Astrocyte (in vitro differentiated cells and primary cell): ENCODE data around the gene MTNR1A. TPM values are rescaled to one million over a fixed set of nuclear protein-coding genes. Genes with fewer than 3 reads are reported as not detected.

Source experiments
- DNase-seq: peaks from one replicate; pipeline ENCODE4 v3.0.0-alpha.2; 2010; ENCODE audit warnings: low read depth
- FAIRE-seq: peaks from 2 replicates; lab custom pipeline; 2011; peaks lifted over from hg19 to GRCh38; lab: Jason Lieb, UNC
- H2AFZ ChIP-seq: 2 replicates; pipeline ENCODE4 v1.6.0; 2012; ENCODE audit warnings: low read depth, low read length, inconsistent platforms
- H3K27ac ChIP-seq: 2 replicates; pipeline ENCODE4 v1.5.1; 2011; ENCODE audit warnings: low read depth, low read length, inconsistent platforms
- H3K27me3 ChIP-seq: 2 replicates; pipeline ENCODE4 v1.6.0; 2011; ENCODE audit warnings: low read length, inconsistent platforms; ENCODE audit not compliant: insufficient read depth
- H3K36me3 ChIP-seq: 2 replicates; pipeline ENCODE4 v1.5.1; 2011; ENCODE audit warnings: low read length, inconsistent platforms; ENCODE audit not compliant: insufficient read depth
- H3K4me1 ChIP-seq: 2 replicates; pipeline ENCODE4 v1.5.1; 2011; ENCODE audit warnings: low read length, inconsistent platforms; ENCODE audit not compliant: insufficient read depth
- H3K4me2 ChIP-seq: 2 replicates; pipeline ENCODE4 v1.6.0; 2012; ENCODE audit warnings: low read length, inconsistent platforms
- H3K4me3 ChIP-seq: 2 replicates; pipeline ENCODE4 v1.5.1; 2011; ENCODE audit warnings: low read depth, mild to moderate bottlenecking, low read length, inconsistent platforms; ENCODE audit not compliant: insufficient read depth
- H3K79me2 ChIP-seq: 2 replicates; pipeline ENCODE4 v1.6.0; 2012; ENCODE audit warnings: mild to moderate bottlenecking, low read length, inconsistent platforms; ENCODE audit not compliant: insufficient read depth
- H3K9ac ChIP-seq: 2 replicates; pipeline ENCODE4 v1.6.0; 2012; ENCODE audit warnings: mild to moderate bottlenecking, low read length, inconsistent platforms
- H3K9me3 ChIP-seq: 2 replicates; pipeline ENCODE4 v1.5.1; 2012; ENCODE audit warnings: low read depth, mild to moderate bottlenecking, low read length, inconsistent platforms; ENCODE audit not compliant: insufficient read depth
- H4K20me1 ChIP-seq: 2 replicates; pipeline ENCODE4 v1.6.0; 2012; ENCODE audit warnings: low read length, inconsistent platforms; ENCODE audit not compliant: insufficient read depth
- H3K27ac Mint-ChIP-seq: one replicate; pipeline ENCODE4 v1.8.0; 2021; ENCODE audit warnings: mild to moderate bottlenecking, mixed read lengths; ENCODE audit not compliant: unreplicated experiment
- H3K27me3 Mint-ChIP-seq: one replicate; pipeline ENCODE4 v1.8.0; 2021; ENCODE audit warnings: low read depth, mixed read lengths; ENCODE audit not compliant: unreplicated experiment
- H3K36me3 Mint-ChIP-seq: one replicate; pipeline ENCODE4 v1.8.0; 2021; ENCODE audit warnings: low read depth, mixed read lengths; ENCODE audit not compliant: unreplicated experiment
- H3K4me1 Mint-ChIP-seq: one replicate; pipeline ENCODE4 v1.8.0; 2021; ENCODE audit warnings: low read depth, mixed read lengths; ENCODE audit not compliant: unreplicated experiment
- H3K4me3 Mint-ChIP-seq: one replicate; pipeline ENCODE4 v1.8.0; 2021; ENCODE audit warnings: mild to moderate bottlenecking, moderate library complexity, mixed read lengths; ENCODE audit not compliant: unreplicated experiment
- H3K9me3 Mint-ChIP-seq: one replicate; pipeline ENCODE4 v1.8.0; 2021; ENCODE audit warnings: mild to moderate bottlenecking, mixed read lengths; ENCODE audit not compliant: unreplicated experiment
- CTCF ChIP-seq: IDR thresholded peaks from 2 replicates; pipeline ENCODE4 v1.5.1; 2011; ENCODE audit warnings: low read depth, mild to moderate bottlenecking, inconsistent platforms, low read length, moderate library complexity; ENCODE audit not compliant: insufficient read depth
- EZH2 ChIP-seq: IDR thresholded peaks from 2 replicates; pipeline ENCODE4 v1.6.1; 2012; ENCODE audit warnings: mild to moderate bottlenecking, low read length, inconsistent platforms; ENCODE audit not compliant: insufficient read depth
- total RNA-seq: library from RNA; stranded (reverse); gene quantifications from 2 replicates; pipeline ENCODE4 v1.2.1, GENCODE V29; 2021

The MTNR1A gene
- total RNA-seq, 1 donor from 2014 or later: 0.34 TPM

- H2AFZ ChIP-seq: peak overlapping the region; percentile 88
Observed at GRCh38 chr4:186485150-186485549, 70.2 kb downstream of the MTNR1A start.

GRCh38 chr4:186483656-186484055, 71.7 kb downstream of the MTNR1A start:
- no peak overlapping the region for H3K27ac ChIP-seq
- H3K27me3 Mint-ChIP-seq: peaks cover 2% of the 10 kb centered on the region
- peaks cover 18% of the 10 kb centered on the region for H3K4me1 Mint-ChIP-seq
- no peak overlapping the region for H3K27ac Mint-ChIP-seq
- no peak overlapping the region for H3K9ac ChIP-seq
- no peaks in the 10 kb centered on the region for H3K36me3 Mint-ChIP-seq
- DNase-seq (no peak), FAIRE-seq (no peak)
- no peaks in the 10 kb centered on the region for H3K27me3 ChIP-seq
- H3K4me1 ChIP-seq: peaks cover 6% of the 10 kb centered on the region
- no peak overlapping the region for H3K4me2 ChIP-seq
- H3K79me2 ChIP-seq: no peaks in the 10 kb centered on the region
- no peak overlapping the region for H2AFZ ChIP-seq
- no peak overlapping the region for H3K4me3 ChIP-seq
- no peak overlapping the region for H3K4me3 Mint-ChIP-seq
- H3K9me3 Mint-ChIP-seq: no peaks in the 10 kb centered on the region
- TF ChIP-seq CTCF (no peak), EZH2 (no peak)
- no peaks in the 10 kb centered on the region for H3K9me3 ChIP-seq
- H3K36me3 ChIP-seq: no peaks in the 10 kb centered on the region
- H4K20me1 ChIP-seq: no peaks in the 10 kb centered on the region

More at GRCh38 chr4:186485150-186485549, 70.2 kb downstream of the MTNR1A start:
- Mint-ChIP-seq H3K27ac (no peak overlapping the region), H3K4me1 (peaks cover 18% of the 10 kb centered on the region), H3K36me3 (no peaks in the 10 kb centered on the region), H3K4me3 (no peak overlapping the region), H3K9me3 (peaks cover under 1% of the 10 kb centered on the region), H3K27me3 (peaks cover 2% of the 10 kb centered on the region)
- Histone ChIP-seq H3K9ac (peak overlapping the region; percentile 43), H3K27me3 (no peaks in the 10 kb centered on the region), H3K4me1 (peaks cover 6% of the 10 kb centered on the region), H4K20me1 (no peaks in the 10 kb centered on the region), H3K27ac (no peak overlapping the region), H3K4me2 (peak overlapping the region; percentile 84), H3K36me3 (no peaks in the 10 kb centered on the region), H3K9me3 (no peaks in the 10 kb centered on the region), H3K4me3 (peak overlapping the region; percentile 47), H3K79me2 (no peaks in the 10 kb centered on the region)
- FAIRE-seq (no peak), DNase-seq (no peak)
- TF ChIP-seq CTCF: no peak
- no peak for TF ChIP-seq EZH2

Other genes with a start within 250 kb of the MTNR1A start
- gene FAT1, start 168.3 kb upstream of the MTNR1A start, total RNA-seq: 590 and 591 TPM in 2 replicates